Body of pancreas (tissue), 4 donors: Measurements from ENCODE around the gene LPAR2.

Experiments
- CTCF ChIP-seq, 7 experiments: fragments of 450-650 bp in 4 of 7; fragments of 200-600 bp in 3 of 7; sonication (generic) in 3 of 7; IDR thresholded peaks; one replicate each; pipeline ENCODE4 v1.5.1; 2016 to 2019; ENCODE audit warnings: antibody characterized with exemption in 7 of 7
- POLR2A ChIP-seq, 3 donors: fragments of 450-650 bp; IDR thresholded peaks; one replicate each; pipeline ENCODE4 v1.6.1; 2016; ENCODE audit warnings: antibody characterized with exemption in 3 of 3, mild to moderate bottlenecking in 2 of 3

- TF ChIP-seq CTCF (IDR thresholded peaks at IDR 0.05) (no peak), POLR2A (IDR thresholded peaks at IDR 0.05) (no peak)
Measured at GRCh38 chr19:19592690-19593089, 35.3 kb downstream of the LPAR2 start.
